AG04450 (cell line): ENCODE measurements around the gene RPUSD4. TPM values are rescaled to one million over a fixed set of nuclear protein-coding genes. Genes with fewer than 3 reads are reported as not detected.

Experiments used
- CTCF ChIA-PET: fragments of 300-600, 350-600 bp; formaldehyde crosslinking; extraction: SDS; loops from one replicate; lab custom pipeline; 2022; ENCODE audit warnings: antibody characterized with exemption, inconsistent platforms; lab: Charles Lee
- POLR2A ChIA-PET: fragments of 350-600 bp; formaldehyde crosslinking; extraction: SDS; loops from one replicate; lab custom pipeline; 2021; ENCODE audit warnings: antibody characterized with exemption, inconsistent platforms; lab: Yijun Ruan, JAX
- DNase-seq: peaks from one replicate; pipeline ENCODE4 v3.0.0-alpha.2; 2011; ENCODE audit warnings: low read depth, low spot score
- H3K27ac ChIP-seq: one replicate; pipeline ENCODE4 v1.5.1; 2012; ENCODE audit warnings: low read depth, low read length, control low read depth
- H3K27me3 ChIP-seq: one replicate; pipeline ENCODE4 v1.6.0; 2012; ENCODE audit warnings: low read length; ENCODE audit not compliant: control insufficient read depth, insufficient read depth
- H3K4me3 ChIP-seq: 2 replicates; pipeline ENCODE4 v1.5.1; 2011; ENCODE audit warnings: mild to moderate bottlenecking, low read depth, low read length, control low read depth
- H3K9me3 ChIP-seq: 2 replicates; pipeline ENCODE4 v1.5.1; 2012; ENCODE audit warnings: low read length; ENCODE audit not compliant: control insufficient read depth, insufficient read depth
- CTCF ChIP-seq: IDR thresholded peaks from 2 replicates; pipeline ENCODE4 v1.5.1; 2011; ENCODE audit warnings: low read depth, low read length, control low read depth, inconsistent platforms
- polyA plus RNA-seq: library from polyadenylated mRNA; depleted of rRNA; stranded (reverse); fragments of >200 nt; gene quantifications from 2 replicates; pipeline ENCODE4 v1.2.3, GENCODE V29; 2011

Gene RPUSD4
- polyA plus RNA-seq, 1 experiment, result 22.0 TPM

DNA sequence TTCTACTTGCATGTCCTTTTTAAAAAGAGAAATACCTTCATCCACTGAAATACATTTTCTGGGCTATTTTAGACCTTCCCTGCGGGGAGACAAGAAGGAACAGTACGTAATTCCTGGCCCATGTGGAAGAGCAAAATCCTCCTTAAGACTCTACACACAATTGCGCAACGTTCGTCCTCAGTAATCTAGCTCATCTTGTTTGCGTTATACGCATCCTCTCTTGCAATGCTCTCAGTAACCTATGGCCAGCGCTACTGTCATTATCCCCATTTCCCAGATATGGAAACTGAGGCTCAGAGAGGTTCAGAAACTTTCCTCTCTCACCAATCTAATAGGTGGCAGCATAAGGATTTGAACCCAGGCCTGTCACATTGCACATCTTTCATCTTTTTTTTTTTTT lies 54.6 kb downstream of the RPUSD4 start:
- TF ChIP-seq CTCF, result no peak
- no peak overlapping the region for H3K27ac ChIP-seq
- ChIA-PET POLR2A (interaction anchor here (0.9 kb wide), 1 partner anchor 16 kb away, joined by 3 read pairs; no protein-coding TSS in a partner anchor), CTCF (no interaction called here)
- no peak overlapping the region for H3K4me3 ChIP-seq
- peaks cover 23% of the 10 kb centered on the region for H3K27me3 ChIP-seq
- no peak for DNase-seq
- H3K9me3 ChIP-seq, result no peaks in the 10 kb centered on the region; the same call in 1 of the 2 replicates

GRCh38 chr11:126155402-126156187 lies 55.9 kb downstream of the RPUSD4 start:
- no peak for TF ChIP-seq CTCF
- no peak for DNase-seq
- H3K27me3 ChIP-seq, result peaks cover 30% of the 10 kb centered on the region
- CTCF ChIA-PET, result no interaction called here
- H3K27ac ChIP-seq, result no peak overlapping the region
- POLR2A ChIA-PET, result no interaction called here
- no peak overlapping the region for H3K4me3 ChIP-seq
- H3K9me3 ChIP-seq, result peaks cover 6% of the 10 kb centered on the region

DNA sequence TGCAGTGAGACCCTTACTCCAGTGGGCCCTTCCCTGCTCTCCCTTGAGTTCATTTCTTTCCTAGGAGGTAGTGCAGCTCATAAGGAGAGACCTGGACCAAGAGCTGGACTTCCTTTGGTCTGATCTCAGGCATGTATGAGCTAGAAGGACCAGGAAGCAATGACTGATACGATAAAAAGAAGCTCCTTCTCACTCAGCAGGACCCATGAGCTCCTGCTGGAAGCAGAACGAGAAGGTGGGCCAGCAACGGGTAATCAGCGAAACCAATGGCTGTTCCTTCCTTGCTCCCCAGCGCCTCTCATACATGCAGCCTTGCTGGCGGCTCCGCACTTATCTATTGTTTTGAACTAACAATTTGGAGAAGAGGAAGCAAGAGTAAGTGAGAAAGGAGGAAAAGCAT lies 56.8 kb downstream of the RPUSD4 start:
- Histone ChIP-seq H3K9me3 (peaks cover 6% of the 10 kb centered on the region), H3K4me3 (no peak overlapping the region), H3K27ac (no peak overlapping the region), H3K27me3 (peaks cover 38% of the 10 kb centered on the region)
- ChIA-PET CTCF (interaction anchor here (0.9 kb wide), 1 partner anchor 809 kb away, joined by 3 read pairs; no protein-coding TSS in a partner anchor), POLR2A (no interaction called here)
- TF ChIP-seq CTCF, result no peak
- DNase-seq, result no peak

DNA sequence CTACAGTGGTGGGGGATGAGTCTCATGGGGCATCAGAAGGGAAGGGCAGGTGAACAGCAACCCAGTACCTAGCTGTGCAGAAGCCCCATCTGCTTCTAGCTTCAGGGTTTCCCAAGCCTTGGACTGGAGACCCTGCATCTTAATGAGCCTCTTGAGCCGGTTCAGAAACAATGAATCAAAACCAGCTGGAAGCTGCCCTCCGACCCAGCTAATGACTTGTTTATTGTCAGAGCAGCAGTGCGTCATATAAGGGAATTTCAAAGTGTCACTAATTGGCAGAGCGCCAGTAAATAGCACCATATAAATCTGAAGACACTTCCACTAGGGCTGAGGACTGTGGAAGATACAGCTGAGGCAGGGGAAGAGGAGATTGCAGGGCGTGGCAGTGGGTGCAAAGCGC lies 57.5 kb downstream of the RPUSD4 start:
- H3K27ac ChIP-seq, result no peak overlapping the region

More for the DNA sequence above, 57.5 kb downstream of the RPUSD4 start:
- no peak overlapping the region for H3K4me3 ChIP-seq
- peaks cover 6% of the 10 kb centered on the region for H3K9me3 ChIP-seq
- peaks cover 43% of the 10 kb centered on the region for H3K27me3 ChIP-seq
- no peak for DNase-seq
- ChIA-PET CTCF (no interaction called here), POLR2A (interaction anchor here (0.9 to 2.4 kb wide), 2 partner anchors 13 to 19 kb away, joined by 3 to 11 read pairs; no protein-coding TSS in a partner anchor)
- TF ChIP-seq CTCF, result no peak
